ENCODE results near the gene SIGLEC7. TPM values are rescaled to one million over a fixed set of nuclear protein-coding genes. Genes with fewer than 3 reads are reported as not detected.

Gene SIGLEC7
- total RNA-seq, 2 experiments from 2014 or later: 0.20 TPM; not detected in 1

GRCh38 chr19:51122112-51122981 is 19.8 kb upstream of the SIGLEC7 start:
- H3K4me1 Mint-ChIP-seq (ENCODE audit: low read depth): peaks cover 78% of the 10 kb centered on the region
- peaks cover 70% of the 10 kb centered on the region for H3K4me1 ChIP-seq (ENCODE audit: insufficient read depth, low read length)
- DNase-seq: peak in 2 of 14 experiments; percentile 43 to 60
- H3K4me3 ChIP-seq (ENCODE audit: low read length): peak overlapping the region; percentile 35
- ATAC-seq (ENCODE audit: poor library complexity): no peak
- H3K36me3 ChIP-seq (ENCODE audit: insufficient read depth, low read length): no peaks in the 10 kb centered on the region
- peaks cover 2% of the 10 kb centered on the region for H3K9me3 Mint-ChIP-seq
- H3K4me3 Mint-ChIP-seq: peak overlapping the region; percentile 25
- no peaks in the 10 kb centered on the region for H3K27me3 Mint-ChIP-seq
- peak overlapping the region in 1 of 2 donors; percentile 66 for H3K27ac ChIP-seq (ENCODE audit: low read depth in 1 of 2, low read length in 2 of 2)
- CTCF ChIA-PET: no interaction called here
- H3K36me3 Mint-ChIP-seq (ENCODE audit: low read depth): peaks cover 4% of the 10 kb centered on the region
- peak overlapping the region; percentile 89 for H3K27ac Mint-ChIP-seq
- TF ChIP-seq CTCF (IDR thresholded peaks at IDR 0.05): no peak
- peaks cover 0 to 8% of the 10 kb centered on the region in 2 experiments for H3K9me3 ChIP-seq (ENCODE audit: control insufficient read depth in 1 of 2, insufficient read depth in 1 of 2, low read length in 2 of 2)
- intact Hi-C loops (cut with DNase I, micrococcal nuclease): loop anchor here in 1 of 2 experiments (5.0 kb wide), 1 partner anchor 35 kb away; no protein-coding TSS in a partner anchor
- no peaks in the 10 kb centered on the region for H3K27me3 ChIP-seq (ENCODE audit: control insufficient read depth in 1 of 2, insufficient read depth in 2 of 2, low read length in 2 of 2)
- POLR2A ChIA-PET: no interaction called here

GRCh38 chr19:51123381-51123800 is 18.7 kb upstream of the SIGLEC7 start:
- Histone ChIP-seq H3K9me3 (ENCODE audit: control insufficient read depth in 1 of 2, insufficient read depth in 1 of 2, low read length in 2 of 2) (peaks cover 0 to 8% of the 10 kb centered on the region in 2 experiments), H3K36me3 (ENCODE audit: insufficient read depth, low read length) (no peaks in the 10 kb centered on the region), H3K27me3 (ENCODE audit: control insufficient read depth in 1 of 2, insufficient read depth in 2 of 2, low read length in 2 of 2) (no peaks in the 10 kb centered on the region), H3K4me3 (ENCODE audit: low read length) (peak overlapping the region; percentile 35), H3K27ac (ENCODE audit: low read depth in 1 of 2, low read length in 2 of 2) (peak overlapping the region in 1 of 2 donors; percentile 79), H3K4me1 (ENCODE audit: insufficient read depth, low read length) (peaks cover 80% of the 10 kb centered on the region)
- POLR2A ChIA-PET: interaction anchor here (1.7 kb wide), 1 partner anchor 9 kb away, joined by 7 read pairs; no protein-coding TSS in a partner anchor
- Mint-ChIP-seq H3K4me1 (ENCODE audit: low read depth) (peaks cover 86% of the 10 kb centered on the region), H3K27ac (peak overlapping the region; percentile 89), H3K4me3 (peak overlapping the region; percentile 77), H3K9me3 (peaks cover 2% of the 10 kb centered on the region), H3K27me3 (no peaks in the 10 kb centered on the region), H3K36me3 (ENCODE audit: low read depth) (peaks cover 4% of the 10 kb centered on the region)
- DNase-seq: peak in 12 of 14 experiments; percentile 28 to 88 (median 50)
- TF ChIP-seq CTCF (IDR thresholded peaks at IDR 0.05): no peak
- ATAC-seq (ENCODE audit: poor library complexity): peak; percentile 97
- CTCF ChIA-PET: no interaction called here
- intact Hi-C loops (cut with DNase I, micrococcal nuclease): loop anchor here in 1 of 2 experiments (5.0 kb wide), 1 partner anchor 34 kb away; no protein-coding TSS in a partner anchor

GRCh38 chr19:51123802-51124201 is 18.3 kb upstream of the SIGLEC7 start:
- H3K36me3 Mint-ChIP-seq (ENCODE audit: low read depth): peaks cover 4% of the 10 kb centered on the region
- ChIA-PET CTCF (no interaction called here), POLR2A (interaction anchor here (1.7 kb wide), 1 partner anchor 8 kb away, joined by 7 read pairs; no protein-coding TSS in a partner anchor)
- Histone ChIP-seq H3K36me3 (ENCODE audit: insufficient read depth, low read length) (no peaks in the 10 kb centered on the region), H3K4me3 (ENCODE audit: low read length) (peak overlapping the region; percentile 35), H3K4me1 (ENCODE audit: insufficient read depth, low read length) (peaks cover 84% of the 10 kb centered on the region), H3K27ac (ENCODE audit: low read depth in 1 of 2, low read length in 2 of 2) (peak overlapping the region; percentile 54 to 79), H3K9me3 (ENCODE audit: control insufficient read depth in 1 of 2, insufficient read depth in 1 of 2, low read length in 2 of 2) (peaks cover 0 to 8% of the 10 kb centered on the region in 2 experiments), H3K27me3 (ENCODE audit: control insufficient read depth in 1 of 2, insufficient read depth in 2 of 2, low read length in 2 of 2) (no peaks in the 10 kb centered on the region)
- H3K27me3 Mint-ChIP-seq: no peaks in the 10 kb centered on the region
- no peak for DNase-seq
- peaks cover 89% of the 10 kb centered on the region for H3K4me1 Mint-ChIP-seq (ENCODE audit: low read depth)
- intact Hi-C loops (cut with DNase I, micrococcal nuclease): loop anchor here in 1 of 2 experiments (5.0 kb wide), 1 partner anchor 33 kb away; no protein-coding TSS in a partner anchor
- peak overlapping the region; percentile 77 for H3K4me3 Mint-ChIP-seq
- ATAC-seq (ENCODE audit: poor library complexity): no peak
- H3K27ac Mint-ChIP-seq: peak overlapping the region; percentile 89
- TF ChIP-seq CTCF (IDR thresholded peaks at IDR 0.05): no peak
- H3K9me3 Mint-ChIP-seq: peaks cover 2% of the 10 kb centered on the region

All from CD4-positive, alpha-beta T cell (primary cell).